K562 (cell line): Measurements from ENCODE around the gene APLP1. TPM values are rescaled to one million over a fixed set of nuclear protein-coding genes. Genes with fewer than 3 reads are reported as not detected.

Experiments used
- ATAC-seq: fragments of 200-7000 bp; cut with Tn5 transposase; 3 replicates; pipeline ENCODE4 v1.9.1; 2020; ENCODE audit warnings: moderate library complexity
- BruUV-seq: library from RNA; stranded (reverse); fragments of 400-500 nt; replicated peaks from 2 replicates; lab custom pipeline; 2021; lab: Mats Ljungman, UMichigan
- CTCF ChIA-PET: fragments of 300-600 bp; formaldehyde crosslinking; extraction: SDS; loops from one replicate; lab custom pipeline; 2021; ENCODE audit warnings: low intra/inter-chr PET ratio; lab: Yijun Ruan, JAX
- POLR2A ChIA-PET: fragments of 300-600, 350-650 bp; sonication (Branson Sonifier 250); formaldehyde crosslinking; extraction: SDS; loops from one replicate; lab custom pipeline; 2021; ENCODE audit warnings: antibody characterized with exemption, inconsistent platforms; lab: Yijun Ruan, JAX
- DNase-seq, 4 experiments: peaks; one replicate each; pipeline versions ENCODE4 v3.0.0 to v3.0.0-alpha.2; 2011 to 2018; ENCODE audit warnings: low spot score in 3 of 4, mixed read lengths in 3 of 4; ENCODE audit errors: extremely low read depth in 1 of 4
- FAIRE-seq: peaks from 2 replicates; lab custom pipeline; 2011; peaks lifted over from hg19 to GRCh38; lab: Jason Lieb, UNC
- H2AFZ ChIP-seq: 2 replicates; pipeline ENCODE4 v1.6.0; 2011; ENCODE audit warnings: low read depth, low read length, control low read depth, inconsistent platforms
- H3K27ac ChIP-seq: fragments of 200-600 bp; 3 replicates; pipeline ENCODE4 v1.8.0; 2011; ENCODE audit warnings: low read depth, mild to moderate bottlenecking, control low read depth, inconsistent platforms, low read length, moderate library complexity, mixed read lengths; ENCODE audit errors: extremely low read depth
- H3K27me3 ChIP-seq, 2 experiments: fragments of 300-600 bp in 1 of 2; 2 replicates in 1 of 2; 3 replicates in 1 of 2; pipeline versions ENCODE4 v1.6.0 to v1.8.0; 2011; ENCODE audit warnings: inconsistent platforms in 2 of 2, low read length in 2 of 2, mild to moderate bottlenecking in 1 of 2, mixed read lengths in 1 of 2, moderate library complexity in 1 of 2; ENCODE audit not compliant: control insufficient read depth in 2 of 2, insufficient read depth in 2 of 2
- H3K36me3 ChIP-seq: fragments of 300-600 bp; 3 replicates; pipeline ENCODE4 v1.8.0; 2011; ENCODE audit warnings: mild to moderate bottlenecking, low read length, inconsistent platforms; ENCODE audit not compliant: control insufficient read depth, insufficient read depth
- H3K4me1 ChIP-seq, 2 experiments: fragments of 200-600 bp in 1 of 2; replicated peaks in 1 of 2; 2 replicates in 1 of 2; 3 replicates in 1 of 2; pipeline versions ENCODE4 v1.5.1 to v1.8.0; 2011; ENCODE audit warnings: inconsistent platforms in 2 of 2, low read length in 2 of 2, mild to moderate bottlenecking in 1 of 2, mixed read lengths in 1 of 2, moderate library complexity in 1 of 2; ENCODE audit not compliant: control insufficient read depth in 2 of 2, insufficient read depth in 2 of 2
- H3K4me2 ChIP-seq: 2 replicates; pipeline ENCODE4 v1.6.1; 2011; ENCODE audit warnings: low read length, control low read depth, inconsistent platforms, mixed read lengths; ENCODE audit not compliant: insufficient read depth
- H3K4me3 ChIP-seq: fragments of 200-600 bp; sonication (generic), shearing (Covaris generic); 2 replicates; pipeline ENCODE4 v1.5.1; 2016; ENCODE audit warnings: control low read depth, inconsistent platforms
- H3K79me2 ChIP-seq: fragments of 200-600 bp; 3 replicates; pipeline ENCODE4 v1.8.0; 2011; ENCODE audit warnings: low read length, inconsistent platforms; ENCODE audit not compliant: control insufficient read depth, insufficient read depth
- H3K9ac ChIP-seq, 2 experiments: 2 replicates each; pipeline versions ENCODE4 v1.6.0 to v1.6.1; 2011; ENCODE audit warnings: low read depth in 2 of 2, low read length in 2 of 2, control low read depth in 1 of 2, inconsistent platforms in 1 of 2, mild to moderate bottlenecking in 1 of 2, mixed read lengths in 1 of 2; ENCODE audit not compliant: insufficient read depth in 1 of 2
- H3K9me1 ChIP-seq: one replicate; pipeline ENCODE4 v1.6.0; 2011; ENCODE audit warnings: inconsistent platforms, mild to moderate bottlenecking, low read length, moderate library complexity; ENCODE audit not compliant: control insufficient read depth, insufficient read depth
- H3K9me3 ChIP-seq: replicated peaks from 2 replicates; pipeline ENCODE4 v1.5.1; 2011; ENCODE audit warnings: low read depth, low read length, inconsistent platforms; ENCODE audit not compliant: control insufficient read depth, insufficient read depth
- H4K20me1 ChIP-seq: replicated peaks from 2 replicates; pipeline ENCODE4 v1.6.1; 2011; ENCODE audit warnings: low read length, inconsistent platforms, mixed read lengths; ENCODE audit not compliant: control insufficient read depth, insufficient read depth
- BHLHE40 ChIP-seq: IDR thresholded peaks from 2 replicates; pipeline ENCODE4 v1.6.1; 2011; ENCODE audit warnings: low read length, improper control_type of control experiment
- CEBPB ChIP-seq: fragments of 450-650 bp; IDR thresholded peaks from 2 replicates; pipeline ENCODE4 v1.6.1; 2016; ENCODE audit warnings: missing genetic modification characterization, missing compliant biosample characterization
- KAT8 ChIP-seq: fragments of 450-650 bp; IDR thresholded peaks from 2 replicates; pipeline ENCODE4 v1.6.1; 2016; ENCODE audit warnings: low read depth, mild to moderate bottlenecking
- L3MBTL2 ChIP-seq: fragments of 450-650 bp; IDR thresholded peaks from 2 replicates; pipeline ENCODE4 v1.6.1; 2016; ENCODE audit warnings: mild to moderate bottlenecking, moderate library complexity
- MECOM ChIP-seq: fragments of 250-450 bp; sonication (Bioruptor Pico); IDR thresholded peaks from 2 replicates; pipeline ENCODE4 v1.8.0; 2022; ENCODE audit warnings: inconsistent platforms
- NFIC ChIP-seq: fragments of 450-650 bp; IDR thresholded peaks from 2 replicates; pipeline ENCODE4 v1.6.1; 2017; ENCODE audit warnings: mild to moderate bottlenecking, inconsistent platforms
- PCBP1 ChIP-seq: fragments of 200-400 bp; formaldehyde crosslinking; IDR thresholded peaks from 2 replicates; pipeline ENCODE4 v1.6.1; 2018; ENCODE audit warnings: mild to moderate bottlenecking, low read depth, low read length; ENCODE audit not compliant: poor library complexity, severe bottlenecking
- PHF21A ChIP-seq: fragments of 450-650 bp; IDR thresholded peaks from 2 replicates; pipeline ENCODE4 v1.6.1; 2017; ENCODE audit warnings: low read depth, borderline replicate concordance
- PPARD ChIP-seq: fragments of 250-450 bp; sonication (Bioruptor Pico); IDR thresholded peaks from 2 replicates; pipeline ENCODE4 v1.8.0; 2022; ENCODE audit warnings: inconsistent platforms, mild to moderate bottlenecking, moderate library complexity
- PTRF ChIP-seq: fragments of 450-650 bp; IDR thresholded peaks from 2 replicates; pipeline ENCODE4 v1.6.1; 2016; ENCODE audit warnings: mild to moderate bottlenecking, missing genetic modification characterization, missing compliant biosample characterization
- SMAD3 ChIP-seq: fragments of 450-650 bp; formaldehyde crosslinking; conservative IDR thresholded peaks from 2 replicates; pipeline ENCODE4 v1.4.0; 2020; ENCODE audit warnings: mild to moderate bottlenecking
- SNIP1 ChIP-seq: fragments of 450-650 bp; IDR thresholded peaks from 2 replicates; pipeline ENCODE4 v1.7.1; 2017; ENCODE audit warnings: low read depth, mild to moderate bottlenecking
- TEAD4 ChIP-seq, 2 experiments: sonication (generic) in 1 of 2; formaldehyde crosslinking in 1 of 2; IDR thresholded peaks; 2 replicates each; pipeline versions ENCODE4 v1.6.1 to v1.8.0; 2012 to 2022; ENCODE audit warnings: borderline replicate concordance in 1 of 2, inconsistent platforms in 1 of 2, low read length in 1 of 2, mild to moderate bottlenecking in 1 of 2, missing genetic modification reagents in 1 of 2
- ZFP36 ChIP-seq: fragments of 150-350 bp; IDR thresholded peaks from 2 replicates; pipeline ENCODE4 v1.6.1; 2018; ENCODE audit warnings: low read length, low read depth; ENCODE audit not compliant: partially characterized antibody
- ZNF232 ChIP-seq: sonication (generic); formaldehyde crosslinking; IDR thresholded peaks from 2 replicates; pipeline ENCODE4 v1.8.0; 2022; ENCODE audit warnings: mild to moderate bottlenecking, missing genetic modification reagents
- ZNF436 ChIP-seq: fragments of 250-450, 450-650 bp; sonication (Bioruptor Pico); formaldehyde crosslinking; IDR thresholded peaks from 2 replicates; pipeline ENCODE4 v1.7.0; 2020; ENCODE audit warnings: mild to moderate bottlenecking
- ZNF785 ChIP-seq: fragments of 250-450 bp; sonication (Bioruptor Pico); IDR thresholded peaks from 2 replicates; pipeline ENCODE4 v1.4.0; 2020; ENCODE audit warnings: mild to moderate bottlenecking
- WGBS: fragments of 100-300 bp; shearing (Covaris generic); methylation state at CpG from one replicate; pipeline ENCODE4 v1.1.6; 2016; ENCODE audit warnings: low coverage, mixed read lengths; ENCODE audit not compliant: insufficient coverage; ENCODE audit errors: missing lambda C conversion rate; 5-methylcytosine and 5-hydroxymethylcytosine counted together
- in situ Hi-C: fragments of 300-500 bp; cut with MboI; formaldehyde crosslinking; loops from 4 replicates; pipeline ENCODE4 v1.15.0; 2018; ENCODE audit warnings: inconsistent platforms, mixed read lengths
- intact Hi-C: fragments of 100-400 bp; cut with micrococcal nuclease; formaldehyde crosslinking; loops from 2 replicates; pipeline ENCODE4 v1.14.2; 2022
- polyA plus RNA-seq, 8 experiments: library from polyadenylated mRNA; depleted of rRNA in 4 of 8; stranded (reverse) in 5 of 8; unstranded in 3 of 8; fragments of >200 nt; fragmentation: Nextera tagmentation in 2 of 8; fragmentation: Illumina TruSeq in 1 of 8; extraction: Ambion mirVana in 2 of 8; extraction: Trizol in 1 of 8; gene quantifications; 2 replicates each; pipeline versions ENCODE4 v1.2.1 to v1.2.3, GENCODE V29; 2011 to 2014; ENCODE audit warnings: inconsistent platforms in 1 of 8, missing spikeins in 1 of 8
- total RNA-seq, 7 experiments: library from RNA; depleted of rRNA in 6 of 7; stranded (reverse); fragments of >200 nt in 6 of 7; fragmentation: Illumina TruSeq in 2 of 7; extraction: Trizol in 2 of 7; gene quantifications; 2 replicates each; pipeline versions ENCODE4 v1.2.1 to v1.2.3, GENCODE V29; 2011 to 2021; ENCODE audit warnings: low replicate concordance in 1 of 7
- TF ChIP-seq, protein P1 (sequence below): sonication (generic); formaldehyde crosslinking; IDR thresholded peaks from 2 replicates; pipeline ENCODE4 v1.8.1; 2023; ENCODE audit warnings: mild to moderate bottlenecking, missing genetic modification reagents
- TF ChIP-seq, protein P2 (sequence below): fragments of 450-650 bp; formaldehyde crosslinking; IDR thresholded peaks from 2 replicates; pipeline ENCODE4 v1.4.0; 2022; ENCODE audit warnings: missing genetic modification characterization

APLP1 gene
- total and polyA plus RNA-seq, 9 of the 15 experiments (the other 6 are each of a cell fraction or from before 2014, with no cell fraction given): 0.69 to 9.9 (median 4.7) TPM

DNA sequence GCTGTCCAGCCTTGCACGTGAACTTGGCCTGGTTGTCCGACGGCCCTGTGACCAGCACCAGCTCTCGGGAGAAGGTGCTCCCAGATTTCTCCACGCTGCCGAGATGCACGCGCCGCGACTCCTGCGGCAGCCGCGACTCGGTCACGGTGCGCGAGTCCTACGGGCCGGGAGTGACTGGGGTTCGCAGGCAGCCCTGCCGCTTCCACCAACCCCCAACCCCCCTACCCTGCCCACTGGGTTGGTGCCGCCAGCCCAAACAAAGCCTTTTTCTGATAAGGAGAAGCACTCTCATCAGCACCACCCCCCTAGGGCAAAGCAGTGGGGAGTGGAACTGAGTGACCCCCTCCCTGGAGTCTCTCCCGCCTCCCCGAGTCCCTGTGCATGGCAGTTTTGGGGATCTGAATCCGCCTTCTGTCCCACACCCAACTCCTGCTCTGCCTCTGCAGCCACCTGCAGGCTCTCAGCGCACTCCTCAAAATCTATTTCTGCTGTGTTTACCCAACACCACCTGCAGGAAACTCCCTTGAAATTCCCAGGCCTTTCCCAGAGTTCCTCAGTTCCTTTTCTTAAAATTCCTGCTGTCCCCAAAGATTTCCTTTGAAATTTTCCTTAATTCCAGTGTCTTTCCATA, 22.2 kb upstream of the APLP1 start (continued):
- no peak for TF ChIP-seq TEAD4 (IDR thresholded peaks at IDR 0.05; ENCODE audit: low read length)
- no peak for TF ChIP-seq TEAD4 (CRISPR knock-in tag; IDR thresholded peaks at IDR 0.05; ENCODE audit: borderline replicate concordance)
- TF ChIP-seq ZNF436: no peak
- peak; percentile 59; the same call in 1 of the 2 replicates for TF ChIP-seq BHLHE40
- no peak for TF ChIP-seq ZFP36
- peak; percentile 12; the same call in 1 of the 2 replicates for TF ChIP-seq L3MBTL2
- peak; percentile 17 for TF ChIP-seq PCBP1
- no peak for TF ChIP-seq KAT8
- TF ChIP-seq SNIP1: no peak

DNA sequence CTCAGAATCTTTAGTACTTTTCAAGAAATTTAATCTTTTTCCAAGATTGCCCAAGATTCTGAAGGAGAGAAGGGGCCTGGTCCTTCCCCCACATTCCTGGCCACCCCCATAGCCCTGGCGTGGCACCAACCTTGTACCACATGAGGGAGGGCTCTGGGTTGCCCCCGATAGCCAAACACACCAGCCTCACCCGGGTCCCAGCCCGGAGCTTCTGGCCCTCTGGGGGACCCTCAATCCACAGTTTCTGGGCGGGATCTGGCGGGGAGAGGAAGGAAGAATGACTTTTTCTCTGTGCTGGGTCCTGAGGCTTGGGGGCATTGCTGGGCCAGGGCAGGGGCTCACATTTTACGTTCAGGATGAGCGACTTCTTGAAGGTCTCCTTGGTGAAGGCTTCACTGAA, 20.5 kb upstream of the APLP1 start:
- FAIRE-seq: no peak
- in situ Hi-C loops (no loop called here), intact Hi-C loops (no loop called here)
- H3K4me2 ChIP-seq: no peak overlapping the region
- H3K4me1 ChIP-seq: peaks cover 9 to 38% of the 10 kb centered on the region in 2 experiments
- no peak overlapping the region for H3K9ac ChIP-seq
- POLR2A ChIA-PET: interaction anchor here (1.0 kb wide), 1 partner anchor 176 kb away, joined by 3 read pairs; no protein-coding TSS in a partner anchor
- no peak overlapping the region for H2AFZ ChIP-seq
- H3K27me3 ChIP-seq: peaks cover 32 to 63% of the 10 kb centered on the region in 2 experiments
- H3K27ac ChIP-seq: no peak overlapping the region
- H3K4me3 ChIP-seq: no peak overlapping the region
- no peaks in the 10 kb centered on the region for H3K9me3 ChIP-seq
- peaks cover 18% of the 10 kb centered on the region for H4K20me1 ChIP-seq
- DNase-seq: no peak
- BruUV-seq: no TSS peak
- no peaks in the 10 kb centered on the region for H3K36me3 ChIP-seq
- WGBS: 2% methylated on average over 7 of the region's 8 CpGs
- CTCF ChIA-PET: no interaction called here
- H3K9me1 ChIP-seq: peaks cover 8% of the 10 kb centered on the region
- no peak for ATAC-seq
- no peaks in the 10 kb centered on the region for H3K79me2 ChIP-seq
- TF ChIP-seq, protein P1, sequence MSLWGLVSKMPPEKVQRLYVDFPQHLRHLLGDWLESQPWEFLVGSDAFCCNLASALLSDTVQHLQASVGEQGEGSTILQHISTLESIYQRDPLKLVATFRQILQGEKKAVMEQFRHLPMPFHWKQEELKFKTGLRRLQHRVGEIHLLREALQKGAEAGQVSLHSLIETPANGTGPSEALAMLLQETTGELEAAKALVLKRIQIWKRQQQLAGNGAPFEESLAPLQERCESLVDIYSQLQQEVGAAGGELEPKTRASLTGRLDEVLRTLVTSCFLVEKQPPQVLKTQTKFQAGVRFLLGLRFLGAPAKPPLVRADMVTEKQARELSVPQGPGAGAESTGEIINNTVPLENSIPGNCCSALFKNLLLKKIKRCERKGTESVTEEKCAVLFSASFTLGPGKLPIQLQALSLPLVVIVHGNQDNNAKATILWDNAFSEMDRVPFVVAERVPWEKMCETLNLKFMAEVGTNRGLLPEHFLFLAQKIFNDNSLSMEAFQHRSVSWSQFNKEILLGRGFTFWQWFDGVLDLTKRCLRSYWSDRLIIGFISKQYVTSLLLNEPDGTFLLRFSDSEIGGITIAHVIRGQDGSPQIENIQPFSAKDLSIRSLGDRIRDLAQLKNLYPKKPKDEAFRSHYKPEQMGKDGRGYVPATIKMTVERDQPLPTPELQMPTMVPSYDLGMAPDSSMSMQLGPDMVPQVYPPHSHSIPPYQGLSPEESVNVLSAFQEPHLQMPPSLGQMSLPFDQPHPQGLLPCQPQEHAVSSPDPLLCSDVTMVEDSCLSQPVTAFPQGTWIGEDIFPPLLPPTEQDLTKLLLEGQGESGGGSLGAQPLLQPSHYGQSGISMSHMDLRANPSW: no peak
- no peak for TF ChIP-seq CEBPB (tag)
- TF ChIP-seq NFIC: no peak
- TF ChIP-seq, protein P2, sequence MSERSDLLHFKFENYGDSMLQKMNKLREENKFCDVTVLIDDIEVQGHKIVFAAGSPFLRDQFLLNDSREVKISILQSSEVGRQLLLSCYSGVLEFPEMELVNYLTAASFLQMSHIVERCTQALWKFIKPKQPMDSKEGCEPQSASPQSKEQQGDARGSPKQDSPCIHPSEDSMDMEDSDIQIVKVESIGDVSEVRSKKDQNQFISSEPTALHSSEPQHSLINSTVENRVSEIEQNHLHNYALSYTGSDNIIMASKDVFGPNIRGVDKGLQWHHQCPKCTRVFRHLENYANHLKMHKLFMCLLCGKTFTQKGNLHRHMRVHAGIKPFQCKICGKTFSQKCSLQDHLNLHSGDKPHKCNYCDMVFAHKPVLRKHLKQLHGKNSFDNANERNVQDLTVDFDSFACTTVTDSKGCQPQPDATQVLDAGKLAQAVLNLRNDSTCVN (CRISPR knock-in tag): no peak
- no peak for TF ChIP-seq MECOM (CRISPR knock-in tag)
- TF ChIP-seq SMAD3 (CRISPR knock-in tag): no peak
- no peak for TF ChIP-seq PPARD (CRISPR knock-in tag)
- TF ChIP-seq PTRF (tag): no peak
- no peak for TF ChIP-seq ZNF785 (CRISPR knock-in tag)
- no peak for TF ChIP-seq ZNF232 (CRISPR knock-in tag)
- no peak for TF ChIP-seq PHF21A
